Retinal pigment epithelial cell (primary cell): ENCODE results near the gene FUT8.

Source experiments
- DNase-seq: peaks from one replicate; pipeline ENCODE4 v3.0.0-alpha.2; 2010; ENCODE audit warnings: low read depth
- H3K4me3 ChIP-seq: 2 replicates; pipeline ENCODE4 v1.5.1; 2011; ENCODE audit warnings: mild to moderate bottlenecking, low read length, control low read depth, moderate library complexity
- TF ChIP-seq, protein P1 (sequence below): conservative IDR thresholded peaks from 2 replicates; pipeline ENCODE4 v1.5.1; 2011; ENCODE audit warnings: low read depth, low read length, control low read depth, inconsistent platforms

FUT8 gene

DNA sequence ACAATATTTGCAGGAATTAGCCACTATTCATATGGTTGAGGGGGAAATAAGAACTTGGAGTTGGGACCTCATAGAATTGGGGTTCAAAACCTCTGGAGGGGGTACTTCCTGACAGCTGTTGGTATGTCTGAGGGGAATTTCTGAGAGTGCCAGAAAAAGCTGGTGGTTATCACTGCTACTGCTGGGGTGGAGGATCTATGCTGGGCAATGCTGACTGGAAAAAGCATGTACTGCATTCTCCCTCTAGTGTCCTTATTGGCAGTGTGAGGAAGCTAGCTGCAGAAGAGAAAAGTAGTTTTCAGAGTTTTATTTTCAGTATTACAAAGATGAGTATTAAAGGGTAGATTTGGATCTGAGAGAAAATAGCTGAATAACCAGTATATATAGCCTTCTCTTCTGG is 88.8 kb downstream of the FUT8 start:
- TF ChIP-seq, protein P1, sequence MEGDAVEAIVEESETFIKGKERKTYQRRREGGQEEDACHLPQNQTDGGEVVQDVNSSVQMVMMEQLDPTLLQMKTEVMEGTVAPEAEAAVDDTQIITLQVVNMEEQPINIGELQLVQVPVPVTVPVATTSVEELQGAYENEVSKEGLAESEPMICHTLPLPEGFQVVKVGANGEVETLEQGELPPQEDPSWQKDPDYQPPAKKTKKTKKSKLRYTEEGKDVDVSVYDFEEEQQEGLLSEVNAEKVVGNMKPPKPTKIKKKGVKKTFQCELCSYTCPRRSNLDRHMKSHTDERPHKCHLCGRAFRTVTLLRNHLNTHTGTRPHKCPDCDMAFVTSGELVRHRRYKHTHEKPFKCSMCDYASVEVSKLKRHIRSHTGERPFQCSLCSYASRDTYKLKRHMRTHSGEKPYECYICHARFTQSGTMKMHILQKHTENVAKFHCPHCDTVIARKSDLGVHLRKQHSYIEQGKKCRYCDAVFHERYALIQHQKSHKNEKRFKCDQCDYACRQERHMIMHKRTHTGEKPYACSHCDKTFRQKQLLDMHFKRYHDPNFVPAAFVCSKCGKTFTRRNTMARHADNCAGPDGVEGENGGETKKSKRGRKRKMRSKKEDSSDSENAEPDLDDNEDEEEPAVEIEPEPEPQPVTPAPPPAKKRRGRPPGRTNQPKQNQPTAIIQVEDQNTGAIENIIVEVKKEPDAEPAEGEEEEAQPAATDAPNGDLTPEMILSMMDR = no peak
- no peak for DNase-seq
- H3K4me3 ChIP-seq = no peak overlapping the region

DNA sequence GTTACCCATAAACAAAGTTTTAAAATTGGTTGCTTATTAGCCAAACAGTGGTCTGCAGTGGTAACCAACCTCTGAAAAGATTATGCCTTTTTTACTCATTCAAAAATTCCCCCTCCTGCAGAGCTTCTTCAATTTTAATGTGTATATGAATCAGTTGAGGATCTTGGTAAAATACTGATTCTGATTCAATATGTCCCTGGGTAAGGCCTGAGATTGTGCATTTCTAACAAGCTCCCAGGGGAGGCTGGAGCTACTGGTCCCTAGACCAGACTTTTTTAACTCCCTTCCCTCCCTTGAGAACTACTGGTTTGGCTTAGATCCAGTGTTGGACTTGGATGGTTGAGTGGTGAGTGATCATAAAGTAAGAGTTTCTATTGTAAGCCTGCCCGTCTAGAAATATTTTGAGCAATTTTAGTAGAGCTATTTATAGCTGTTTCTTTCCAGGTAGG is 90.2 kb downstream of the FUT8 start:
- H3K4me3 ChIP-seq = no peak overlapping the region
- TF ChIP-seq, protein P1 = no peak
- peak; percentile 29 for DNase-seq

DNA sequence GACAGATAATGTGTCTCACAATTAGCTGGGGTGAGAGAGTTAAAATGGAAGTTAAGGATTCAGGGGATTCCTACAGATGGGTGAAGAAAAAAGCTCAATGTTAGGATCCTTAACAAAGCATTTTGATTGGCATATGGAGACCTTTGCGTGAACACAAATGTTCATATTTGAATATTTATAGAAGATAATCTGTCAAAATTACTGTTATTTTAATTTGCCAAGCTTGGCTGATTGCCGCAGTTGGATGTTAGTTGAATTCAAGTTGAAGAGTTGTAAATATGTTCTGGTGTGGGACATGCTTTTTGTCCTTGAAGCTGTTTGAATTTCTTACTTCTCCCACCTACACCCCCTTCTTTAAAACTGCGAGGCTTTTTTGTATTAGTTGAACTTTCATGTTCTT is 91.2 kb downstream of the FUT8 start:
- no peak overlapping the region for H3K4me3 ChIP-seq
- no peak for DNase-seq
- TF ChIP-seq, protein P1 = no peak

DNA sequence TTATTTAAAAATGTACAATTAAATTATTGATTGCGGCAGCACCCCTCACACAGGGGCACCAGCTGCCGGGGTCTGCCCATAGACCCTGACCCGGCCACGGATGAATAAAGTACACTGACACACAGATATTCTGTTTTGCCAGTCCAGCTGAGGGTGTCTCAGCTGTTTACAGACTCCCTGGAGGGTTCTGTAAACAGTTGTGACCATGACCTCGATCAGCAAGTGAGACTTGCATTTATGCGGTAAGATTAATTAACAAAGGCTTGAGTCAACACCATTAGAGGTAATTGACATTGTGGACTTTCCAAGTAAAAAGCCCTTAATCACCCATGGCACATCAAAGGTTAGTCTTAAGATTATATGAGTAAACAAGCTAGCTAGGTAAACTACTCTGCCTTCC is 94.3 kb downstream of the FUT8 start:
- no peak overlapping the region for H3K4me3 ChIP-seq
- no peak for DNase-seq
- TF ChIP-seq, protein P1 = no peak

DNA sequence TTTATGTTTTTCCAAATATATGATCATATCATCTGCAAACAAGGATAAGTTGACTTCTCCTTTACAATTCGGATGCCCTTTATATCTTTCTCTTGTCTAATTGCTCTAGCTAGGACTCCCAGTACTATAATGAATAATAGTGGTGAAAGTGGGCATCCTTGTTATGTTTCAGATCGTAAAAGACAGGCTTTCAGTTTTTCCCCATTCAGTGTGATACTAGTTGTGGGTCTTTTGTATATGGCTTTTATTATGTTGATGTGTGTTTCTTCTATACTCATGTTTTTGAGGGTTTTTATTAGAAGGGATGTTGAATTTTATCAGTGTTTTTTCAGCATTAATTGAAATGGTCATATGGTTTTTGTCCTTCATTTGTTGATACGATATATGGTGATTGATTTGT is 97.3 kb downstream of the FUT8 start:
- DNase-seq = no peak
- TF ChIP-seq, protein P1 = no peak
- H3K4me3 ChIP-seq = no peak overlapping the region

DNA sequence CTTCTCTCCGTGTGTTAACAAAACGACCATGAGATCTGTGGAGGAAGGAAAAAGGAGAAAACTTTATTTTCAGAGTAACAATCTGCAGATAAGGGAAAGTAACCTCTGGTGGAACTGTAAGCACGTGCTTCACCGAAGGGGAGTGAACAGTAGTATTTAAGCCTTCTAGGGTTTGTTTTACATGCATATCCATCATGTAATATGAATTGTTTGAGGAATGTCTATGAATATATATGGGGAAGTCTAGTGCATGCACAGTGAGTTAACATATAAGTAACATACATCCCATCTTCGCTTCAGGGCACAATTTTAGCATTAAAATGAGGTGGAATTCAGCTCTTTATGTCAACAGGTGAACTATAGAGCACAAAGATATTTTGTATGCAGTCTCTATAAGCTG is 101.1 kb downstream of the FUT8 start:
- no peak overlapping the region for H3K4me3 ChIP-seq
- TF ChIP-seq, protein P1 = no peak
- DNase-seq = no peak

DNA sequence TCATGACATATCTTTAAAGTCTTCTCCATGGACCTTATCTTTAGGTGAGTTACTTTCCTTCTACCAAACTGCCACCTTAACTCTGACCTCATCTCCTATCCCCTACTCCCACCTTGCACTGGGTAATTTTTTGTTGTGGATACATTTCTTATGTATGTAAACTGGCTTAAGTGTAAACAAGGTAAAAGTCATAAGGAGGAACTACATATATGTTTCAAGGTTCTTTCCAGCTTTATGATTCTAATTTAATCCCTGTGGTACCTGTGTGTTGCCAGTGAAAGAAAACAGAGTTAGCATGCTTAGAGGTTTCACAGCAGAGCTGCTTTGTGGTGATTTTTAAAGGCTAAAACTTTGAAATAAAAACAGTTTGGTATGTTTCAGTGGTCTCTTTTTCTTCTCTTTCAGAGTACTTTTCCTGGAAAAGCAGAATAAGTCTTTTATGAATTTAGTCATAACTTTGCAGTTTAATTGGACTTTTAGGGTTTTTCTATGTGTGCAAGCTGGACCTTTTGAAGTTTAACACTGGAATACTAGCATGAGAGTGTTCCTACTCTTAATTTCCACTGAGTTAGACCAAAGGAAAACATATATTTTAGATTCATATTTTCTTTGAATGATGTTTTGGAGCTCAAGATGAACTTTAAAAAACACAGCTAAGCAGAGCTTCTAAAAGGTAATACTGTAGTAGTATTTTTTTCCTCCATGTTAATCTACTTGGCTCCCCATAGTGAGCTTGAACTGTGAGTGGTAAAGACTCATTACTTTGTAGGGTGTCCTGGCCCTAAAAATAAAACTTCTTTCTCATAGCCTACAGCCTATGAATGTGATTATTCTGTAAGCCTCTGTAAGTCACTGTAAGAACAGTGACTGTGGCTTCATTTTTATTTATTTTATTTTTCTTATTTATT is 105.4 kb downstream of the FUT8 start:
- no peak for DNase-seq
- TF ChIP-seq, protein P1 = no peak
- no peak overlapping the region for H3K4me3 ChIP-seq
